ENCODE measurements around the gene MAML1.

Gene MAML1

GRCh38 chr5:179801304-179802206 lies 68.9 kb downstream of the MAML1 start:
- no peaks in the 10 kb centered on the region for H3K27me3 ChIP-seq (ENCODE audit: insufficient read depth, low read length, poor library complexity)
- ATAC-seq (ENCODE audit: insufficient read depth, low read depth) (no peak), DNase-seq (no peak)
- no peaks in the 10 kb centered on the region for H3K9me3 ChIP-seq (ENCODE audit: insufficient read depth, low read length, severe bottlenecking)
- H4K20me1 ChIP-seq (ENCODE audit: insufficient read depth, low read length), result peaks cover 24% of the 10 kb centered on the region
- H3K36me3 ChIP-seq (ENCODE audit: insufficient read depth, low read length), result peaks cover 46% of the 10 kb centered on the region
- no peak overlapping the region for H3K9ac ChIP-seq (ENCODE audit: low read depth, low read length)
- no peak overlapping the region for H3K4me2 ChIP-seq (ENCODE audit: insufficient read depth, low read length)
- TF ChIP-seq CTCF (IDR thresholded peaks at IDR 0.05; ENCODE audit: borderline replicate concordance, extremely low read depth, low read length, poor library complexity, severe bottlenecking) (peak; percentile 20), EZH2 (IDR thresholded peaks at IDR 0.05; ENCODE audit: borderline replicate concordance, low read depth, low read length, severe bottlenecking) (no peak)
- H3K4me3 ChIP-seq (ENCODE audit: low read depth in 1 of 2, low read length in 2 of 2), result no peak overlapping the region
- H3K27ac ChIP-seq (ENCODE audit: low read length), result no peak overlapping the region
- H3K4me1 ChIP-seq (ENCODE audit: insufficient read depth, low read length), result peaks cover 33% of the 10 kb centered on the region
- H3K79me2 ChIP-seq (ENCODE audit: insufficient read depth, low read length), result peaks cover 12% of the 10 kb centered on the region
- no peak overlapping the region for H2AFZ ChIP-seq (ENCODE audit: low read depth, low read length)

- H3K4me2 ChIP-seq (ENCODE audit: insufficient read depth, low read length), result no peak overlapping the region
- H3K79me2 ChIP-seq (ENCODE audit: insufficient read depth, low read length), result peaks cover 17% of the 10 kb centered on the region
- H3K4me3 ChIP-seq (ENCODE audit: low read depth in 1 of 2, low read length in 2 of 2), result no peak overlapping the region
- H3K27ac ChIP-seq (ENCODE audit: low read length), result no peak overlapping the region
- no peak for DNase-seq
- TF ChIP-seq EZH2 (IDR thresholded peaks at IDR 0.05; ENCODE audit: borderline replicate concordance, low read depth, low read length, severe bottlenecking) (no peak), CTCF (IDR thresholded peaks at IDR 0.05; ENCODE audit: borderline replicate concordance, extremely low read depth, low read length, poor library complexity, severe bottlenecking) (no peak)
- peaks cover 38% of the 10 kb centered on the region for H3K36me3 ChIP-seq (ENCODE audit: insufficient read depth, low read length)
- H4K20me1 ChIP-seq (ENCODE audit: insufficient read depth, low read length), result peaks cover 24% of the 10 kb centered on the region
- no peaks in the 10 kb centered on the region for H3K9me3 ChIP-seq (ENCODE audit: insufficient read depth, low read length, severe bottlenecking)
- no peak overlapping the region for H3K9ac ChIP-seq (ENCODE audit: low read depth, low read length)
- ATAC-seq (ENCODE audit: insufficient read depth, low read depth), result no peak
- H3K4me1 ChIP-seq (ENCODE audit: insufficient read depth, low read length), result peaks cover 34% of the 10 kb centered on the region
- H2AFZ ChIP-seq (ENCODE audit: low read depth, low read length), result no peak overlapping the region
- H3K27me3 ChIP-seq (ENCODE audit: insufficient read depth, low read length, poor library complexity), result no peaks in the 10 kb centered on the region
These were observed 69.7 kb downstream of the MAML1 start for GRCh38 chr5:179802207-179802883.

- TF ChIP-seq CTCF (IDR thresholded peaks at IDR 0.05; ENCODE audit: borderline replicate concordance, extremely low read depth, low read length, poor library complexity, severe bottlenecking) (no peak), EZH2 (IDR thresholded peaks at IDR 0.05; ENCODE audit: borderline replicate concordance, low read depth, low read length, severe bottlenecking) (no peak)
- H3K36me3 ChIP-seq (ENCODE audit: insufficient read depth, low read length), result peaks cover 33% of the 10 kb centered on the region
- no peak overlapping the region for H3K27ac ChIP-seq (ENCODE audit: low read length)
- no peak overlapping the region for H3K4me3 ChIP-seq (ENCODE audit: low read depth in 1 of 2, low read length in 2 of 2)
- H3K9me3 ChIP-seq (ENCODE audit: insufficient read depth, low read length, severe bottlenecking), result no peaks in the 10 kb centered on the region
- no peak overlapping the region for H2AFZ ChIP-seq (ENCODE audit: low read depth, low read length)
- H3K4me2 ChIP-seq (ENCODE audit: insufficient read depth, low read length), result no peak overlapping the region
- no peaks in the 10 kb centered on the region for H3K27me3 ChIP-seq (ENCODE audit: insufficient read depth, low read length, poor library complexity)
- DNase-seq (no peak), ATAC-seq (ENCODE audit: insufficient read depth, low read depth) (no peak)
- peaks cover 41% of the 10 kb centered on the region for H3K4me1 ChIP-seq (ENCODE audit: insufficient read depth, low read length)
- peaks cover 22% of the 10 kb centered on the region for H3K79me2 ChIP-seq (ENCODE audit: insufficient read depth, low read length)
- no peak overlapping the region for H3K9ac ChIP-seq (ENCODE audit: low read depth, low read length)
- peaks cover 24% of the 10 kb centered on the region for H4K20me1 ChIP-seq (ENCODE audit: insufficient read depth, low read length)
These were observed 70.4 kb downstream of the MAML1 start for GRCh38 chr5:179802950-179803562.
